Common myeloid progenitor, CD34-positive (primary cell): Measurements from ENCODE around the gene AFF1.

Experiments used
- CTCF ChIA-PET: fragments of 350-600 bp; sonication (Branson Sonifier 250); formaldehyde crosslinking; loops from one replicate; lab custom pipeline; 2021; ENCODE audit warnings: antibody characterized with exemption; lab: Charles Lee
- POLR2A ChIA-PET: fragments of 350-600 bp; sonication (Branson Sonifier 250); formaldehyde crosslinking; loops from one replicate; lab custom pipeline; 2021; ENCODE audit warnings: antibody characterized with exemption; lab: Charles Lee
- DNase-seq, 3 donors: peaks; one replicate each; pipeline versions ENCODE4 v3.0.0 to v3.0.0-alpha.2; 2013
- H3K27ac ChIP-seq, 2 experiments: 1 replicate in 1 of 2; 2 replicates in 1 of 2; pipeline ENCODE4 v1.7.0; 2013; ENCODE audit warnings: inconsistent platforms in 2 of 2, low read length in 2 of 2, mild to moderate bottlenecking in 2 of 2, low read depth in 1 of 2, moderate library complexity in 1 of 2; ENCODE audit not compliant: severe bottlenecking in 2 of 2, insufficient read depth in 1 of 2, poor library complexity in 1 of 2
- H3K27me3 ChIP-seq, 5 experiments: replicated peaks in 2 of 5; 1 replicate in 3 of 5; 2 replicates in 2 of 5; pipeline versions ENCODE4 v1.6.1 to v1.7.0; 2013; ENCODE audit warnings: low read length in 4 of 5, mild to moderate bottlenecking in 2 of 5, moderate library complexity in 2 of 5, inconsistent platforms in 1 of 5; ENCODE audit not compliant: insufficient read depth in 5 of 5, control insufficient read depth in 4 of 5
- H3K36me3 ChIP-seq, 4 experiments: 1 replicate in 2 of 4; 2 replicates in 2 of 4; pipeline versions ENCODE4 v1.6.1 to v1.7.0; 2013; ENCODE audit warnings: low read length in 3 of 4, control low read depth in 1 of 4, mild to moderate bottlenecking in 1 of 4; ENCODE audit not compliant: control insufficient read depth in 4 of 4, insufficient read depth in 4 of 4
- H3K4me1 ChIP-seq, 4 experiments: 1 replicate in 3 of 4; 2 replicates in 1 of 4; pipeline versions ENCODE4 v1.6.1 to v1.7.1; 2013; ENCODE audit warnings: low read length in 3 of 4, mild to moderate bottlenecking in 3 of 4, control low read depth in 1 of 4, inconsistent platforms in 1 of 4, moderate library complexity in 1 of 4; ENCODE audit not compliant: control insufficient read depth in 4 of 4, insufficient read depth in 4 of 4; ENCODE audit errors: control extremely low read depth in 1 of 4
- H3K4me3 ChIP-seq, 7 experiments: 1 replicate in 4 of 7; 2 replicates in 3 of 7; pipeline versions ENCODE4 v1.5.1 to v1.7.0; 2013; ENCODE audit warnings: mild to moderate bottlenecking in 7 of 7, low read length in 6 of 7, moderate library complexity in 6 of 7, inconsistent platforms in 2 of 7, low read depth in 2 of 7, control low read depth in 1 of 7; ENCODE audit not compliant: insufficient read depth in 4 of 7, control insufficient read depth in 1 of 7; ENCODE audit errors: extremely low read depth in 1 of 7
- H3K9me3 ChIP-seq, 5 experiments: 1 replicate in 4 of 5; 2 replicates in 1 of 5; pipeline versions ENCODE4 v1.6.1 to v1.7.1; 2013; ENCODE audit warnings: low read length in 4 of 5, mild to moderate bottlenecking in 2 of 5, inconsistent platforms in 1 of 5, low read depth in 1 of 5, moderate library complexity in 1 of 5; ENCODE audit not compliant: control insufficient read depth in 4 of 5, insufficient read depth in 2 of 5; ENCODE audit errors: control extremely low read depth in 1 of 5
- WGBS: methylation state at CpG from one replicate; pipeline ENCODE4 v1.1.5; 2013; ENCODE audit not compliant: insufficient coverage; 5-methylcytosine and 5-hydroxymethylcytosine counted together

The AFF1 gene

DNA sequence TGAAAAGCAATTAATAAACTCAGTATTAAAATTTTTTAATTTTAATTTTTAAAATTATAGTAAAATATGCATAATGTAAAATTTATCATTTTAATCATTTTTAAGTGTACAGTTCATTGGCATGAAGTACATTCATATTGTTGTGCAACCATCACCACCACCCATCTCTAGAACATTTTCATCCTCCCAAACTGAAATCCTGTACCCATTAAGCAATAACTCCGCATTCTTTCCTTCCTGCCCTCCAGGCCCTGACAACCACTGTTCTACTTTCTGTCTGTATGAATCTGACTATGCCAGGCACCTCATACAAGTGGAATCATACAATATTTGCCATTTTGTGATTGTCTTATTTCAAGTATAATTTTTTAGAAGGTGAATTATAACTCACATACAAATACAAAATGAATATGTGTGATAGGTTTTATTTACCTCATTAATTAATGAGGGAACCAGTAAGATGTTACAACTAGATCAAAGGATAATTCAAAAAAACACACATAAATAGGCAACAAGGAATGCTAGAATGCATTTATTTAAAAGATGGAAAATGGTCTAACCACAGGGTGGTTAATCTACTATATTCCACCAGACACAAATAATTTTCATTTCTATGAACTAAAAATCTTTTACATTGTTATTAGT is 13.1 kb upstream of the AFF1 start:
- no CpG with 5 or more reads among the region's 1 CpG for WGBS
- H3K36me3 ChIP-seq = peaks cover 0 to 2% (median 0%) of the 10 kb centered on the region in 4 experiments
- H3K4me1 ChIP-seq = peaks cover 6 to 51% (median 30%) of the 10 kb centered on the region in 4 experiments
- no peak for DNase-seq
- no peak overlapping the region for H3K4me3 ChIP-seq
- POLR2A ChIA-PET = interaction anchor here (1.2 to 1.3 kb wide), 3 partner anchors 14 to 171 kb away, joined by 5 to 6 read pairs (median 5); no protein-coding TSS in a partner anchor
- CTCF ChIA-PET = interaction anchor here (0.7 to 6.9 kb wide), 32 partner anchors 10 to 426 kb away, joined by 3 to 77 read pairs (median 5); partner anchors contain the start of gene AFF1
- no peaks in the 10 kb centered on the region for H3K27me3 ChIP-seq
- no peaks in the 10 kb centered on the region for H3K9me3 ChIP-seq
- H3K27ac ChIP-seq = no peak overlapping the region

DNA sequence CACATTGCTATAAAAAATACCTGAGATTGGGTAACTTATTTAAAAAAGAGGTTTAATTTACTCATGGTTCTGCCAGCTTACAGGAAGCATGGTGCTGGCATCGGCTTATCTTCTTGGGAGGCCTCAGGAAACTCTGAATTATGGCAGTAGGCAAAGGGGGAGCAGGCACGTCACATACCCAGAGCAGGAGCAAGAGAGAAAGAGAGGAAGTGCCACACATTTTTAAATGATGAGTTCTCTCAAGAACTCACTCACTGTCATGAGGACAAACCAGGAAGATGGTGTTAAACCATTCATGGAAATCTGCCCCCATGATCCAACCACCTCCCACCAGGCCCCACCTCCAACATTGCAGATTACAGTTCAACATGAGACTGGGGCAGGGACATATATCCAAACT is 10.0 kb upstream of the AFF1 start:
- no peaks in the 10 kb centered on the region for H3K36me3 ChIP-seq
- ChIA-PET POLR2A (no interaction called here), CTCF (interaction anchor here (0.9 to 6.9 kb wide), 8 partner anchors 9 to 173 kb away, joined by 3 to 77 read pairs (median 26); partner anchors contain the start of gene AFF1)
- 0% methylated on average over 2 of the region's 2 CpGs for WGBS
- H3K27ac ChIP-seq = peak overlapping the region in 1 of 2 experiments; percentile 19
- H3K4me1 ChIP-seq = peaks cover 13 to 54% (median 35%) of the 10 kb centered on the region in 4 experiments
- no peaks in the 10 kb centered on the region for H3K27me3 ChIP-seq
- H3K9me3 ChIP-seq = no peaks in the 10 kb centered on the region
- peak in 2 of 3 donors; percentile 67 to 84 for DNase-seq
- H3K4me3 ChIP-seq = no peak overlapping the region

- Histone ChIP-seq H3K36me3 (peaks cover 0 to 4% (median 0%) of the 10 kb centered on the region in 4 experiments), H3K9me3 (no peaks in the 10 kb centered on the region), H3K27ac (no peak overlapping the region), H3K4me3 (no peak overlapping the region), H3K27me3 (no peaks in the 10 kb centered on the region), H3K4me1 (peaks cover 13 to 48% (median 30%) of the 10 kb centered on the region in 4 experiments)
- no peak for DNase-seq
- POLR2A ChIA-PET = no interaction called here
- CTCF ChIA-PET = interaction anchor here (1.3 kb wide), 2 partner anchors 80 to 166 kb away, joined by 4 to 5 read pairs; no protein-coding TSS in a partner anchor
- 100% methylated on average over 1 of the region's 6 CpGs for WGBS
Measured at GRCh38 chr4:86926435-86927086, 8.2 kb upstream of the AFF1 start.

GRCh38 chr4:86927843-86928395 is 6.9 kb upstream of the AFF1 start:
- Histone ChIP-seq H3K27me3 (no peaks in the 10 kb centered on the region), H3K9me3 (no peaks in the 10 kb centered on the region), H3K36me3 (peaks cover 0 to 4% (median 0%) of the 10 kb centered on the region in 4 experiments), H3K27ac (no peak overlapping the region), H3K4me1 (peaks cover 10 to 39% (median 25%) of the 10 kb centered on the region in 4 experiments), H3K4me3 (no peak overlapping the region)
- ChIA-PET POLR2A (no interaction called here), CTCF (no interaction called here)
- peak in 2 of 3 donors; percentile 52 for DNase-seq
- no CpG with 5 or more reads among the region's 2 CpGs for WGBS

GRCh38 chr4:86928400-86929255 is 6.2 kb upstream of the AFF1 start:
- DNase-seq = peak in 2 of 3 donors; percentile 29 to 36
- Histone ChIP-seq H3K9me3 (no peaks in the 10 kb centered on the region), H3K4me1 (peaks cover 11 to 45% (median 27%) of the 10 kb centered on the region in 4 experiments), H3K27me3 (no peaks in the 10 kb centered on the region), H3K4me3 (peak overlapping the region in 1 of 7 experiments; percentile 37), H3K36me3 (peaks cover 0 to 4% (median 0%) of the 10 kb centered on the region in 4 experiments), H3K27ac (no peak overlapping the region)
- CTCF ChIA-PET = interaction anchor here (0.9 to 2.3 kb wide), 2 partner anchors 165 to 178 kb away, joined by 3 to 9 read pairs; no protein-coding TSS in a partner anchor
- POLR2A ChIA-PET = no interaction called here
- 54% methylated on average over 9 of the region's 10 CpGs for WGBS

GRCh38 chr4:86934147-86934770 is 552 bp upstream of the AFF1 start:
- peak overlapping the region; percentile 73 to 94 for H3K27ac ChIP-seq
- H3K27me3 ChIP-seq = no peaks in the 10 kb centered on the region
- no peaks in the 10 kb centered on the region for H3K9me3 ChIP-seq
- DNase-seq = peak in 2 of 3 donors; percentile 35 to 43
- POLR2A ChIA-PET = interaction anchor here (0.8 to 4.7 kb wide), 4 partner anchors 27 to 116 kb away, joined by 3 to 26 read pairs (median 4); no protein-coding TSS in a partner anchor
- peaks cover 0 to 4% (median 0%) of the 10 kb centered on the region in 4 experiments for H3K36me3 ChIP-seq
- H3K4me3 ChIP-seq = peak overlapping the region; percentile 35 to 97 (median 95)
- 0% methylated on average over 12 of the region's 15 CpGs for WGBS
- peaks cover 21 to 47% (median 35%) of the 10 kb centered on the region in 4 experiments for H3K4me1 ChIP-seq
- CTCF ChIA-PET = interaction anchor here (0.7 to 7.5 kb wide), 17 partner anchors 11 to 163 kb away, joined by 3 to 57 read pairs (median 5); no protein-coding TSS in a partner anchor
